GM18870 (cell line): ENCODE results near the gene TSPOAP1.

ENCODE experiments used
- ATAC-seq: cut with Tn5 transposase; IDR thresholded peaks from one replicate; pipeline ENCODE4 v1.9.1; 2021; ENCODE audit warnings: moderate library complexity; ENCODE audit not compliant: unreplicated experiment

Gene TSPOAP1, protein sequence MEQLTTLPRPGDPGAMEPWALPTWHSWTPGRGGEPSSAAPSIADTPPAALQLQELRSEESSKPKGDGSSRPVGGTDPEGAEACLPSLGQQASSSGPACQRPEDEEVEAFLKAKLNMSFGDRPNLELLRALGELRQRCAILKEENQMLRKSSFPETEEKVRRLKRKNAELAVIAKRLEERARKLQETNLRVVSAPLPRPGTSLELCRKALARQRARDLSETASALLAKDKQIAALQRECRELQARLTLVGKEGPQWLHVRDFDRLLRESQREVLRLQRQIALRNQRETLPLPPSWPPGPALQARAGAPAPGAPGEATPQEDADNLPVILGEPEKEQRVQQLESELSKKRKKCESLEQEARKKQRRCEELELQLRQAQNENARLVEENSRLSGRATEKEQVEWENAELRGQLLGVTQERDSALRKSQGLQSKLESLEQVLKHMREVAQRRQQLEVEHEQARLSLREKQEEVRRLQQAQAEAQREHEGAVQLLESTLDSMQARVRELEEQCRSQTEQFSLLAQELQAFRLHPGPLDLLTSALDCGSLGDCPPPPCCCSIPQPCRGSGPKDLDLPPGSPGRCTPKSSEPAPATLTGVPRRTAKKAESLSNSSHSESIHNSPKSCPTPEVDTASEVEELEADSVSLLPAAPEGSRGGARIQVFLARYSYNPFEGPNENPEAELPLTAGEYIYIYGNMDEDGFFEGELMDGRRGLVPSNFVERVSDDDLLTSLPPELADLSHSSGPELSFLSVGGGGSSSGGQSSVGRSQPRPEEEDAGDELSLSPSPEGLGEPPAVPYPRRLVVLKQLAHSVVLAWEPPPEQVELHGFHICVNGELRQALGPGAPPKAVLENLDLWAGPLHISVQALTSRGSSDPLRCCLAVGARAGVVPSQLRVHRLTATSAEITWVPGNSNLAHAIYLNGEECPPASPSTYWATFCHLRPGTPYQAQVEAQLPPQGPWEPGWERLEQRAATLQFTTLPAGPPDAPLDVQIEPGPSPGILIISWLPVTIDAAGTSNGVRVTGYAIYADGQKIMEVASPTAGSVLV (N-terminal part only)

DNA sequence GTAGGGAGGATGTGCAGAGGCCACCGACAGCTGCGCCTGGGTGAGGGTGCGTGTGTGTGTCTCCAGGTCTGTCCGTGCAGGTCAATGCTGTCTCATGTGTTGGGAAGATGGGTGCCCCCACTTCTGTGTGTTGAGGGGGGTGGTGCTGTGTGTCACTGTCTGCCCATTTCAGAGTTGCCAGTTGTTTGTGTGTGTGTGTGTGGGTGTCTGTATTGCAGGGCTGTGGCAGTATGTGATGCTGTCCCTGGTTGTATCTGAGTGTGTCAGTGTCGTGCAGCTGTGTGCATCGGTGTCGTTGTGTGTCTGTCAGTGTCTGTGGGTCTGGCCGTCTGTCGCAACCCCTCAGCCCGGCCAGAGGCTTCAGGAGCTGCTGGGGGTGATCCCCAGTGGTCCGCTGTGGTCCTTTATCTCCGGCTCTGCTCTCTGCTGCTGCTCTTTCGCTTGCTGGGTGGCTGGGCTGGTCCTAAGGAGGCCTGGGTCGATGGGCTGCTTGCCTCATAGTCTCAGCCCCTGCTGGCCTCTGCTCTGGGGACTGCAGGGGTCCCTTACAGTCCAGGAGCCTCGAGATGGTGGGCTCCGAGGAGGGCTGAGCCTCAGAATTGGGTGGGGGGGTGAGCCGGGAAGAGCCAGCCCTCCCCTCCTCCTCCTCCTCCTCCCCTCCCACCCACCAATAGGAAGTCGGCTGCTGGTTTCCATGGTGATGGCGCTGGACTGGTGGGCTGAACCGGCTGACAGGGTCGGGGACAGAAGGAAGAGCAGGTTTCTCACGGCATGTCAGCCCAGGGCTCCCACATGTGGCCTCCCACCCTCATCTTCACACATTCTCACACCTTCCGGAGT is at the start of gene TSPOAP1:
TSS of gene TSPOAP1 (minus strand) at position 601 of the 840 bp plus-strand sequence. CDS start 875 bp downstream, outside the sequence.
- ATAC-seq, result no peak

GRCh38 chr17:58377661-58378060 is 49.1 kb upstream of the TSPOAP1 start:
- ATAC-seq, result no peak

DNA sequence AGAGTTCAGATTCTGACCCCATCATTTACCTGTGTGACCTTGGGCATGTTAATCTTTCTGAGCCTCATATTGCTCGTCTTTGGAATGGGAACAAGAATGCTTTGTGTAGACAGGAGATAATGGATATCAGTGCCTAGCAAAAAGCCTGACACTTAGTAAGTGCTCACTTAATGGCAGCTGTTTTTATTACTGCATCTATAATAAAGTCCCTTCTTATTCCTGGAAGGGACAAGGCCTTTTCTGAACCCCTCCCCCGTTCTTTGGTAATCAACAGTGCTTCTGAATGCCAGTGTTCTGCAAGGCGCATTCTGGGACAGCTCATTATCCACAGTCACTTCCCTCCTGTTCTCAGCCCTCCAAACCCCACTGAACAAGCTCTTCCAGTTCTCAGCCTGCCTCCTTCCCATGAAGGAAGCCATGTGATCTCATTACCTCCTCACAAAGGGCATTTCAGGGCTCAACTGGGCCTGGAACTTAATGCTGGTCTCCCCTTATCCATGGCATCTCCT is 48.6 kb upstream of the TSPOAP1 start:
- no peak for ATAC-seq

DNA sequence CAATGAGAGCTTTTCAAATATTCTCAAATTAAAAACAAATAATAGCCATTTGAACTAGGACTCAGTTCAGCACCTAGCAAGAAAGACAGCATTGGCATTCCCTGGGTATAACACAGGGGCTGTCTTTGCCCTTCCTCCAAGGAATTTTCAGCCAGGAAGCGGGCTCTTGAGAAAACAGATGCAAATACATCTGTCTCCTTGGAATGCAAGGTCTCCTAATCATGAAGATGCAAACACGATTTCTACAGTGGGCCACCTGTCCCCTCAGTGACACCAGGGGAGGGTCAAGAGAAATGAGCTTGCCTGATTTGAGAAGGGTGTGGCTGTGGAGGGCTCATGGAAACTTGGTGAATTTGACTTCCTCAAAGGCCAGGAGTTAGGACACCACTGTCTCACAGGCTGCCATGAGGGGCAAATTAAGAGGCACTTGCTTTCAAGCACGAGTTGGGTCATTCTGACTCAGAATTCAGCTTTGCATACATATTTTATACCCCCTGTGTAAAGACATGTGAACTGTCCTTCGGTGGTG is 47.9 kb upstream of the TSPOAP1 start:
- ATAC-seq, result no peak

DNA sequence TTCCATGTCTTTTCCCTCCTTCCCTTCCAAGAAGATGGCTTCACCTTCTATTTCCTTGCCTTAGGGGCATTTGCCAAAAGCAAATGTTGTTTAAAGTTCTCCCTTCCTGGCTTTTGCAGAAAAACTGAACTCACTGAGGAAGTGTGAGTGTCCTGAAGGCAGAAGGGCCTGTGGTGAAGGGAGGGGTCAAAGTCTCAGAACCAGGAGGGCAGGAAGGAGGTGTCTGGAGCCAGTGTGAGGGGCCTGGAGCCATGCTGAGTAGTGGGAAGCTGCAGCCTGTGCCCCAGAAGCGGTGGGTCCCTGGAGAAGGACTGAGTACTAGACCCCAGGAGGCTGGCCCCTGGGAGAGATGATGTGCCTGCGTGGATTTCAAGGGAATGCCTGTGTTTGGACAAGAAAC is 47.2 kb upstream of the TSPOAP1 start:
- ATAC-seq, result no peak

DNA sequence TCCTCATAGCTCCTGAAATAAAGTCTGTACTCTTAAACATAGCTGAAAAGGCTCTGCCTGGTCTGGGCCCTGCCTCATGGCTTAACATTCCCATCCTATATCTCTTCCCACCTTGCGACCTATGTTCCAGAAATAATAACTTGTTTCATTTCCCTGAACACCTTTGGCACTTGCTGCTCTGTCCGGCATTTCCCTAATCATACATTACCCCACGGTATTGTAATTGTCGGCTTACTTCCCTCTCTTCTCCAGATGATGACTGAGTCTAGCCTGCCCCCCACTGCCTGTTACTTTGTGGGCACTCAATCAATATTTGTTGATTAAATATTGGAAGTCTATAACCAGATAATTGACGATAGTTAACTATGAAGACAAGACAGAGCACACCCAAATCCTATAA is 46.7 kb upstream of the TSPOAP1 start:
- ATAC-seq, result no peak

GRCh38 chr17:58373923-58374322 is 45.3 kb upstream of the TSPOAP1 start:
- ATAC-seq, result no peak

- no peak for ATAC-seq
Observed at GRCh38 chr17:58373003-58373402, 44.4 kb upstream of the TSPOAP1 start.

- ATAC-seq, result no peak
Observed at GRCh38 chr17:58371300-58371950, 42.8 kb upstream of the TSPOAP1 start.

DNA sequence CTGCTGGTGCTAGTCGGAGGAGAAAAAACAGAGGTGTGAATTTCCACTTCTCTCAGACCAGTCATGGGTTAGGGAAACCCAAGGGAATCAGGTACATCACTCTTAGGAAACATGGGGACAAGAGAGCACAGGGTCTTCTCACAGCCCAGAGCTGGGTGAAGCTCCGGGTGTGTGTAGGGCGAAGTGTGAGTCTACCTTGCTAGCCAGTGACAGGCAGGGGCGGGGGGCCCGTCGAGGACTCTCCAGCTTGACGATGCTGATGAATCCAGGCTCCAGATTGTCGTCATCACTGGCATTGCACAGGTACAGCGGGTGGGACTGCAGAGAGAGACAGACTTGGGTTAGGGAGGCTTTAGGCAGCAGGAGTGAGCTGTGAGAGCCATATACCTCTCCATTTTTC is 42.1 kb upstream of the TSPOAP1 start:
- no peak for ATAC-seq

DNA sequence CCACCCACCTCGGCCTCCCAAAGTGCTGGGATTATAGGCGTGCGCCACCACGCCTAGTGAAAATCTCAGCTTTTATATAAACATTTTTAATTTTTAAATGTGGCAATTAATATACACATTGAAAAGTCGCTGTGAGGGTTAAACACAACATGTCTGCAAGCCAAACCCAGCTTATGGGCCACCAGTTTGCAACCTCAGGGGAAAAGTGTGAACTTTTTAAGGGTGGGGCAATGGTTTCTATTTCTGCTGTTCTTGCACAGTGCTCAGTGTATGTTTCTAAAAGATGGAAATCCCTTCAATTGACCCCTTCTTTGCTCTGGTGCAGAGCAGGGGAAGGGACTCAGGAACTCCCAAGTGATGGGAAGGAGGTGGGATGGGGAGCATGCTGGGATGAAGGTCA is 41.7 kb upstream of the TSPOAP1 start:
- no peak for ATAC-seq

- ATAC-seq, result no peak
Observed at GRCh38 chr17:58369214-58370031, 40.8 kb upstream of the TSPOAP1 start.

GRCh38 chr17:58368860-58369213 is 40.2 kb upstream of the TSPOAP1 start:
- ATAC-seq, result no peak

GRCh38 chr17:58367461-58367860 is 38.9 kb upstream of the TSPOAP1 start:
- ATAC-seq, result no peak

DNA sequence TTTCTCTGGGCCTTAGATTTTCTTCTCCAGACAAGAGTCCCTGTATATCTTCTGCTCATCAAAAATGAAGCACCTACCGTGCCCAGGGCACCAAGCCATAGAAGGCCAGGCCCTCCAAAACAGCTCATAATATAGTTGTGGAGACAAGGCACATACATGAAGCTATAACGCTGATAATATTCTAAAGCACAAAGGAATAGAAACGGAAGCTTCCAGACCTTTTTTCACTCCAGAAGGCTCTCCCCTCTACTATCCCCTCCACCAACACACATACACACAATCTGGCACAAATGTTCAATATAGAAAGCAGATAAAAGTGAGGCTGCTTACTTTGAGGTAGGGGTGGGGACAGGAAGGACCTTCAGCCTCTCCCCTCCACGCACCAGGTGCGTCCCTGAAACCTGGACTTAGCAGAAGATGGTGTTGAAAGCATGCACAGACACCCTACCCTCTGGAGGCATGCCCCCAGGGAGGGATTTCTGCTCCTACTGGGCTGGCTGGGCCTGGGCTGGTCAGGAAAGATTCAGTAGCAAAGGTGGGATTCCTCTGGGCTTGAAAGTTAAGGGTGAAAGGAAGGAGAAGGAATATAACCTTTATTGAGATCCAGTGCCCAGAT is 37.5 kb upstream of the TSPOAP1 start:
- ATAC-seq, result no peak

DNA sequence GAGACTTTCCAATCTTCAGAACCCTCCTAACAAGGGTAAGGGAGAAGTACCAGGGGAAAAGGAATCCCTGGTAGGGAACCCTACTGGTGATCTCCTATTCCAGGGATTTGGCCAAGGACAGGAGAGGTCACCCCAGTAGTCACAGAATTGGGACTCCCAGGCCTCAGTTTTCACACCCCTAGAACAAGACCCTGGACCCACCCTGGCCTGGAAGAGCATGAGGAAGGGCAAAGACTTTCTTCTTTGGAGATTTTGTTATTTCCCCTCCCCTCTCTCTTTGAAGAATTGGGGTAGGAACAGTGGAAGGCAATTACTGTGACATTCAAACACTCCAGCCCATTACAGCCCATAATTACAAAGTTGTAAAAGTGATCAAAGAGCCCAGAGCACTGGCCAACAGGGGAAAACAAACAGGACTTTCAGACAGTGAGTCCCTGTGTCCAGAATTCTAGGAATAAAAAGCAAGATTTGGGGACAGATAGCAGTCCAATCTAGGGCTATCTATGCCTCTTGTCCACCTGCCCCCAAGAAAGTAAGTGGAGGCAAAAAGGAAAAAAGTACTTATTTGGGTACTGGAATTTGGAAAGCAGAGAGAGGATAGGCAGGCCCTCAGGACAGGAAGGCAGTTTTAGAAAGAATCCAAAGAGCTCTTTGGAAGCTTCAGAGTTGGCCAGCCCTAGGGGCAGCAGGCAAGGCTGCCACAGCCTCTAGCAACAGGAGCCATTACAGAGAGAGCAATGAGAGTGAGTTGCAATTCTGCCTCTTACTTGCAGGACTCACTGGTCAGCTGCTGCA is 36.8 kb upstream of the TSPOAP1 start:
- no peak for ATAC-seq

GRCh38 chr17:58364270-58364942 is 35.8 kb upstream of the TSPOAP1 start:
- no peak for ATAC-seq
